KG1 (cell line): ENCODE results near the gene NPAS2.

Experiments used
- DNase-seq: peaks from one replicate; lab custom pipeline; 2025; lab: John Stamatoyannopoulos, UW

NPAS2 gene

DNA sequence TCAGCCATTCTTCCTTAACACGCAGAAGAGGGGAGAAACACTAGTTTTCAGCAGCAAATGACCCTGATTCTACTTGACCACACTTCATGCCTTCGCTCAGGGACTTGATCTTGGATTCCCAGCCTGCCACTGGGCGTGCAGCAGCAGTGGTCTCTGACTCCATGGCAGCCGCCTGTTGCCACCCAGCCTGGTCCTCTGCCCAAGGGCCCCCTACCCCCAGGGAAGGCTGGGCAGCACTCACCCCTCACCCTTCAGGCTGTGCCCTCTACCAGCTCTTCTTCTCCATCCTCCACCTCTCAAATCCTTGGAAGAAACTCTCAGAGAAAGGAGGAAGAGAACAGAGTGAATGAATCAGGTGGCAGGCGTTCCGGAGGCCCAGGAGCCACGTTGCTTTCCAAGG lies 150.1 kb downstream of the NPAS2 start:
- no peak for DNase-seq

DNA sequence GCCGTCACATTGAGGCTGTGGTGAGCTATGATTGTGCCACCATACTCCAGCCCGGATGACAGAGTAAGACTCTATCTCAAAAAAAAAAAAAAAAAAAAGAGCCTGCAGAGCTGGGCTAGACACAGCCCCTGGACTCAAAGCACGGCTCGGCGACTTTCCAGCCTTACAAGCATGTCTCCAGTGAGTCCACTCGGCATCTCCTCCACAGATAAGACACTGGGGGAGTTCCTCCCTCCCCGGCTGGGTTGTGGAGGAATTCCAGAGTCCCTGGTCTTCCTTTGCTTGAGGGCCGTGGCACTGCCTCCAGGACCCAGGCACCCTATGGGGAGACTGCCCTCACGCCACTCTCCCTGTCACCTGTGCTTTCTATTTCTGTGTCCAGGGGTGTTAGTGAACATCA lies 151.3 kb downstream of the NPAS2 start:
- DNase-seq: no peak

DNA sequence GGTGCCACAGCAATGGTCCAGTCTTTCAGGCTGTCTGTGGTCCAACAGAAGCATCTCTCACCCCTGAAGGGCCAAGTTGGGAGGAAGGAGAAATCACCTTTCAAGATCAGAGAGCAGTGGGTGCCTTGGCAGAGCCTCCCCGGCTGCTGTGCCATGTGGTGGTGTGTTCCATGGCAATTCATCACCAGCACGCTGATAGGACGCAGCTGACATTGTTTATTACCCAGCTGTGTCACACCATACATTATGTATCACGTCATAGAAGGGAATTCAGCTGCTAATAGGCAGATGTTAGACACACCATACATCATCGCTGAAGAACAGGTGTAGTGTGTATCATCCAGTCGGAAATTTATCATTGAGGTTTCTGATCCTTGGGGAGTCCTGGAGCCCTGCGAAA lies 152.5 kb downstream of the NPAS2 start:
- no peak for DNase-seq

DNA sequence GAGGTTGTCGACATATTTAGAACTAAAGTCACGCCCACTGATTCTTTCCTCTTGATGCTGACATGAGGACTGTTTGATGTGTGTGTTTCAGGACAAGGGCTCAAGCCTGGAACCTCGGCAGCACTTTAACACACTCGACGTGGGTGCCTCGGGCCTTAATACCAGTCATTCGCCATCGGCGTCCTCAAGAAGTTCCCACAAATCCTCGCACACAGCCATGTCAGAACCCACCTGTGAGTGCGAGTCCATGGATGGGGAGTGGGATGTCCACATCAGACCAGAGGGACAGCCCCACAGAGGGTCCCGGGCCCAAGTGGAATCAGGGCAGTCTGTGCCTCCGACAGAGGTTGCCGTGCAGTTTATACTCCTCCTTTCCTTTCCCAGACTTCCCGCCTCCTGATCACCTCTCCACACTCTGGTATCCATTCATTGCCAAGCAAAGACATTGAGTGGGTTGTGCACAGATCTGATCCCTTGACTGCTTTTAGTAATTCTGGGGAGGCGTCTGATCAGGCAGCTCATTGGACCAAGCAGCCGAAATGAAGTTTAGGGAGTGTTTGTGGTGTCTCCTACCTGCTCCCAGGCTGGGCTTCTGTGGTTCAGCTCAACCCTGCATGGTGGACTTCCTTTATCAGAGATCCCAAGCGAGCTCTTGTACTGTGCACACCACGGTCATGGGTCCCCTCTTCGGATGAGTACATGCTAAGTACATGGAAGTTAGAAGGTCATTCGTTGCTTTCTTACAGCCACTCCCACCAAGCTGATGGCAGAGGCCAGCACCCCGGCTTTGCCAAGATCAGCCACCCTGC lies 155.0 kb downstream of the NPAS2 start:
- no peak for DNase-seq

DNA sequence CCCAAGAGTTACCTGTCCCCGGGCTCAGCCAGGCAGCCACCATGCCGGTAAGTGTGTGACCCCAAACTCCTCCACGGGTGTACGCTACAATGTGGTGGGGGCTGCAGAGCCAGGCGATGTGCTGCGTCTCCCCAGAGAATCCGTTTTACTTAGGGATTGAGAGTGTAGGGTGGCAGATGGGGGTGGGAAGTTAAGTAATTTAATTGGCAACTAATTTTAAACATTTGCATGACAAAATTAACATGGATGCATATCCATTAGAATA lies 155.5 kb downstream of the NPAS2 start:
- DNase-seq: no peak

DNA sequence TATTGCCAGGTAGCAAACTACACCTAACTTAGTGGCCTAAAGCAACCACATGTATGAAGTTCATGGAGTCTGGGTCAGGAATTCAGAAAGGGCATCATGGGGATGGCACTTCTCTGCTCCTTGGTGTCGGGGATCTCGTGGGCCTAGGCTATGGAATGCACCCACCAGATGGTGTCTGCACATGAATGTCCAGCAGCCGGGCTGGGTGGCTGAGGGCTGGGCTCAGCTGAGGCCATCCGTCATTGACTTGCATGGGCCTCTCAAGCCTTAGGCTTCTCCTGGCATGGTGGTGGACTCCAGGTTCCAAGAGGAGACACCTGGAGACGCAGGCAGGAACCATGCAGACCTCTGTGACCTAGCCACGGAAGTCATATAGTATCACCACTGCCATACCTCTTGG lies 156.1 kb downstream of the NPAS2 start:
- DNase-seq: no peak

DNA sequence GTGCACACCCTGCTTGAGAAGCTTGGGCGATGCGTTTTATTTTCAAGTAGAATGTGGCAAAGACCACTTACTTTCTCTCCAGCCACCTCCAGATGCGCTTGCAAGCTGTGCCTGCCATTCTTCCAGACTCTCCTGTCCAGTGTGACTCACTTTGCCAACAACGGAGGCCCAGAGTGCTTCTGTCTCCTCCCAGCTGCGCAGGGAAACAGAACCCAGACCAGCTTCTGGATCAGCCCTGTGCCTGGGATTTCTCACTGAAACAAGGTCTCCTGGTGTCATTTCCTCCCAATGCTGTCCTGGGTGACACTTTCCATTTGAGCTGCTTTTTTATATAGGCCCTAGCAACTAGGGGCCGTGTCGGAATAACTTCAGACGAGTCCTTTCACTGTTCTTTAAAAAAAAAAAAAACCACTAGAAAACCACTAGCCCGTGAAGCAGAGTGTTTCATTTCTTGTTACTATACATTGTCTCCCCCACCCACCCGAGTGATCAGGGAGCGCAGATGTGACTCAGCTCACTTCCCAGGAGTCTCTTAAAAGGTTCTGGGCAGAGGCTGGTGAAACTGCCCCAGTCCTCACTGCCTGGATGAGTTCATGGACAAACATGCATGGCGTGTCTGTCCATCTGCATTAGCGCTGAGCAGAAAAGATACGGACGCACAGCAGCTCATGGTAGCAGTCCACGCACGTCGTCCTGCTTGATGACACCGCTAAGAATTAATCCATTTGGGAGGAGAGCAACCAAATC lies 156.9 kb downstream of the NPAS2 start:
- DNase-seq: no peak

DNA sequence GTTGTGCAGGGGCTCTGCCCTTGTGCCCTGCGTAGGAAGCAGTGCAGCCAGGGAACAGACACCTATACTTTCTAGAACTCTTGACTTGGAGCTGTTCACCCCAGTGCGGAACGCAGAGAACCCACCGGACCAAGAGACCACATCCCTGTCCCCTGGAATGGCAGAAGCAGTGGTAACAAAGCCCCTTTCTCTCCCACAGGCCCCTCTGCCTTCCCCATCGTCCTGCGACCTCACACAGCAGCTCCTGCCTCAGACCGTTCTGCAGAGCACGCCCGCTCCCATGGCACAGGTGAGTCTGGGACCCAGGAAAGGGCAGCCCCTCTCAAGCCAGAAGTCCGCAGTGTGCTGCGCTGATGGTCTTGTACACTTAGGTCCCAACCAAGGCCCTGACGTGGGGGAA lies 157.6 kb downstream of the NPAS2 start:
- DNase-seq: no peak

DNA sequence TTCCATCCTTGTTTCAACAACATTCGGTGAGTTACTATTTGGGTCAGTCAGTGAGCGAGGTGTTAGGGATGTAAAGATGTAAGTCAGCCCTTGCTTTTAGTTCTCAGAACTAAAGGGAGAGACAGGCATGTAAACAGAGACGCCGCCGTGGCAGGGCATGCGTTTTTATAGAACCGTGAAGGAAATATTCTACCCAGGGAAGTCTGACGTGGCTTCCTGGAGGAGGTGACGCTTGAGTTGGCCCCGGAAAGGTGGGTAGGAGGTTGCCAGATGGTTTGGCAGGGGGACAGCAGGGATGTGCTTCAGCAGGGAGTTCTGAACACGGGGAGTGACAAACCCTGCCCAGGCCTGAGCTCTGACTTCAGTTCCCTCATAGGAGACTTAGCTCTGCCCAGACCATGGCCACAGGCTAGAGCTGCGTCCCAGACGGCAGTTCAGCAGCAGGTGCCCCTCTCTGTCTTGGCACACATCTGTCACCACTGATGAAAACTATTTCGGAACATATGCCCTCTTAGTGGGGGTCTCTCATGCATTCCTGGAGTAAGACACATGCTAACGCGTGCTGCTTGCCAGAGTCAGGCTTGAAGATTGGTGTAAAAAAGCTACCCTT lies 158.7 kb downstream of the NPAS2 start:
- no peak for DNase-seq

DNA sequence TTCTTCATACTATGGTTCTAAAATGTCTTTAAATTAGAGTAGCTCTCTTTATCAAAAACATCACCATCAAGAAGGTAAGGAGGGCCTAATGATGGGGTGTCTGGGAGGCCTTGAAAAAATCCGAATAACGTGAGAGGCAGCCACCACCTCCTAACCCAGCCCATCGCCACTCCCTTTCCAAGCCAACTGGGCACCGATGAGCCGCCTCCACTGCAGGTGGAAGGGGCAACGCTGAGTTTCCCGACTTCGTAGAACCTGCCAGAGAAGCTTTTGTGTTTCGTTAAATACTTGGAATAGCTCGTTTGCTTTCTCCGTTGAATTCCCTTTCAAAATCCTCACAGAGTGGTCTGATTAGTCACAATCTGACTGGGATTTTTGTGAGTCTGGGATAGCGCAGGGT lies 160.1 kb downstream of the NPAS2 start:
- no peak for DNase-seq

DNA sequence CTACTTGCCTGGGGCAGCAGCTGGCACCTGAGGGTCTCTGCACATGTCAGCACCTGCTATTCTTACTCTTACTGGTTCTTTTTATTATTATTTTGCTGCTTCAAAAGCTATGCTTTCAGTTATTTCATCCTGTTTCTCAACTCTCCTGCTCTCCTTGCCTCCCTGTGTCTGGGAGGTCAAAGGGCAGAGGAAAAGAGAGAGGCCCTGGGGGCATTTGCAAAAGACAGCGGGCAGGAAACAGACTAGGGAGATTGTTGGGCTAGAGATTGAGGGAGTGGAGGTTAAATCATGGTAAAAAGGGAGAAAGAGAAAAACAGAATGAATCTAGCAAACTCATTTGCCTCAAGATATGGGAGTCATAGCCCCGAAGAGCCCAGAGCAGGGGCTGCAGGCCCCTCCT lies 161.1 kb downstream of the NPAS2 start:
- no peak for DNase-seq

DNA sequence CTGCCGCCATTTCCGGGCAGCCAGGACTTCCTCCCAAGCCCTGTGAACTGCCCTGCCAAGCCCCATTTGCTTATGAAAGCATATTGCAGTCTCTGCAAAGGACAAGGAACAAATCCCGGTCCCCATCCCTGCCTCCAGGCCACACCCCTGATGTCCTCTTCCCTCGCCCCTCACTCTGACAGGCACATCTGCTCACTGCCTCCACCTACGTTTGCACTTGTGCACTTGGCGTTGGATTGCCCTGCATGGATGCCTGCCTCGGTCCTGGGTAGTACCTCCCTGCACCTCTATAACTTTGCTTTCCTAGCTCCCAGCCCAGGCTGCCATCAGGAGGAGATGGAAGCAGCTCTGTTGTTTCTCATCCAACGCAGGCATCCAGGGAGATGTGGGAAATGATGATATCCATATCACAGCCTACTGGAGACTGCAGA lies 162.5 kb downstream of the NPAS2 start:
- no peak for DNase-seq

DNA sequence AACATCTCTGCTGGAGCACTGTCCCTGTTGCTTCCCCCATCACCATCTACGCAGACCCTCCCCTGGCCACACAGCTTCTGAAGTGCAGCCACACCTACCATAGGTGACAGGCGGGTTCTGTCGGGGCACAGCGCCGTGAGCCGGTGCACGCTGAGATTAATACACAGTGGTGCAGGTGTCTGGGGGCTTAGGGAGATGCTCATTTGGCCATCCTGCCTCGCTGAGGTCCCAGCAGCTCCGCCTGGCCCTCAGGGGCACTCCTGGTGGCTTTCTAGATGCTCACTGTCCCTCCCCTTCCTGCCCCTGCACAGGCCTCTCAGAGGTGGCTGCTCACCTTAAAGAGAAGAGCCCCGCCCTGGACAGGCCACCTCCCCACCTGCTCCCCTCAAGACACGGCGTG lies 163.3 kb downstream of the NPAS2 start:
- no peak for DNase-seq

DNA sequence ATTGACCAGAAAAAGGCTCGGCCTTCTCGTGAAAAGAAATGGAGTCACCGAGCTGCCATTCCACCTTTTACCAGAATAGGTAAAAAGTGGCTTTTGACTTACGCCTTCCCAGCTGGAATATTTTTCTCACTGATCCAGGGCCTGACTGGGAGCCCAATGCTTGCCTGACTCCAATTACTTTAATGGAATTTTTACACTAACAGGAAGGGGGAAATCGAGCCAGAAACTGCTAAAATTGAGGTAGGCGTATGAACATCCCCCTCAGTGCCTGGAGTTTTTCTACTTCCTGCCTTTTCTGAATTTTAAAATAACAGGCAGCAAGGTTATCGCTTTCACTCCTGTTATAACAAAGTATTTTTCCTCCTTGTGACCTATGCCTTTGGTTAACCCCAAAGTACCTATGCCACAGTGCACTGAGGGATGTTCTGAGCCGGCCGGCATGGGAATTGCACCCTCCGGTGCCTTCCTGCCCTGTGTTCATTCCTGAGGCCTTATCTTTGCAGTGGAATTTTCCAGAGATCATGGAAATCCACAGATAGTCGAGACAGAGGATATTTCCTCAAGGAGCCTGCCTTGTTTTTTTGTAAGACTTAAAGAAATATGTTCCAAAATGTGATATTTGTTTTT lies 163.9 kb downstream of the NPAS2 start:
- no peak for DNase-seq

DNA sequence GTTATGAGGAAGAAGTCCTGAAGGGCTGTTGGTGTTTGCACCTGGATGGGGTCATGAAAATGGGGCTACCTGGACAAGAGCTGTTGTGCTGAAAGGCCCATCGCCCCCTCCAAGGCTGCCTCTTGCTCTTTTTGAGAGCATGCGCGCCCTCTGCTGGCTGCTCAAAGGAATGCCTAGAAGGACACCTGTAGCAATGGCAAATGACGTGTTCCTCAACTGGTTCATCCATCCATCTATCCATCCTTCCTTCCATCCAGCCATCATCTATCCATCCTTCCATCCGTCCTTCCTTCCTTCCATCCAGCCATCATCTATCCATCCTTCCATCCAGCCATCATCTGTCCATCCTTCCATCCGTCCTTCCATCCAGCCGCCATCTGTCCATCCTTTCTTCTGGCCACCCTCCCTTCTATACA lies 165.0 kb downstream of the NPAS2 start:
- peak; percentile 55 for DNase-seq

DNA sequence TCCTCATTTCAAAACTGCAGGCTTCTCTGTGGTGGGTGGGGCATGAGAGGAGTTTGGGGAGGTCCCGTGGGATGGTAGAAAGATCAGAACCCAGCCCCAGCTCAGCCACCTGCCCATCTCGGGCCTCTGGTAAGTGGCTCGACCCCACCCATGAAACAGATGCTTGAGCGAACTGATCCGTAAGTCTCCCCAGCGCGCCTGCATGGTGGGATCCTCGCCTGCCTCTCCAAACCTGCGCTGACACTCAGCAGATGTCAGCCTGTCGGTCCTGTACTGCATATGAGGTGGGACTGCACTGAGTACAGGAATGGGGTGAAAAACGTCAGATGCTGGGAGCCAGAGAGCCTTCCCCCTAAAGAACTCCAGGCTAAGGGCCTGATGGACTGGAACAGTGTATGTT lies 166.2 kb downstream of the NPAS2 start:
- DNase-seq: no peak

DNA sequence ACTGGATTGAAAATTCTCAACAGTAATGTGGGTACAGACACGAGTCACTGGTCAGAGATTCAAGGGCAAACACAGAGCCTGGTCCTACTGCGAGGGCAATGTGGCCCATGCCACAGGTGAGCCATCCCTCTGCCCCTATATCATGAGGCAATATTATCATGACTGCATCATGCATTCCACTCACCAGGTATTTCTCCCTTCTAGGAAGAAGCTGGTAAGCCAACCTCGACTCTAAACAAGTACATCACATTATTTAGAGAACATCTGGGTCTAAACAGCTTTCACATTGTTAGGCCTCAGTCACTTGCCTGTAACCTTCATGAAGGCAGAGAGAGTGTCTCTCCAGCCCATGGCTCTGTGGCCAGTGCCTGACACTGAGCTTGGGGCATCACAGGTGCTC lies 167.6 kb downstream of the NPAS2 start:
- no peak for DNase-seq

DNA sequence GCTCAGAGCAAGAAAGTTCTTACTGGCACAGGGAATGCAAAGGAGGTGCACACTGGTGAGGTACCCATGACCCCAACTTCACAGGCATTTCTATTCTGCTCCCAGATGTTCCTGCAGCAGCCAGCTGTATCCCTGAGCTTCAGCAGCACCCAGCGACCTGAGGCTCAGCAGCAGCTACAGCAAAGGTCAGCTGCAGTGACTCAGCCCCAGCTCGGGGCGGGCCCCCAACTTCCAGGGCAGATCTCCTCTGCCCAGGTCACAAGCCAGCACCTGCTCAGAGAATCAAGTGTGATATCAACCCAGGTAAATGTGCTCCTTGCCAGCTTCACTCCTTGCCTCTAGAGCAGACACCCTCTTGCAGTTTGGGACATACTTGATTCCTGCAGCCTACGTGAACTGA lies 168.0 kb downstream of the NPAS2 start:
- no peak for DNase-seq

DNA sequence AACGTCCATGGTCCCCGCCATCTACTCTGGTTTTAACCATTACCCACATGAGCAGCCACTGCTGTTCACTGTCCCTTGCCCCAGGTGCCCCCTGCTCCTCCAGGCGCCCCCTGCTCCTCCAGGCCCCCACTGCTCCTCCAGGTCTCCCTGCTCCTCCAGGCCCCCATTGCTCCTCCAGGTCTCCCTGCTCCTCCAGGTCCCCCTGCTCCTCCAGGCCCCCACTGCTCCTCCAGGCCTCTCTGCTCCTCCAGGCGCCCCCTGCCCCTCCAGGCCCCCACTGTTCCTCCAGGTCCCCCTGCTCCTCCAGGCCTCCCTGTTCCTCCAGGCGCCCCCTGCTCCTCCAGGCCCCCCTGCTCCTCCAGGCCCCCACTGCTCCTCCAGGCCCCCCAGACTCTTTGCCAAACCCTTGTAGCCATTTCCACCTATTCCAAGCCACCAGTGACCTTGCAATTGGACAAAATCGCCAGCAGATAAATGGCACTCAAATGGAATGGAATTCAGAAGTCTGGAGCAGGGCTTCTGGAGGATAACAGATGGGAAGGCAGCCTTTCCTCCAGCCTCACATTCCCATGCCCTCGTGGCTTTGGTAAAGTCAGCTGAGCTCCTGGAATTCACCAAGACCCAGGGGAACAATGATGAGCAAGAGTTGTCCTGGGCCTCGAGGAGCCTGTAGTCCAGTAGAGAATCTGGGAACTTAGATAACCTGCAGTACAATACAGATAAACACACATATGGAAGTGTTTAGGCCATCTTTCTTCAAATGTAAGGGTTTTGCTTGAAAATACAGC lies 168.9 kb downstream of the NPAS2 start:
- DNase-seq: no peak

DNA sequence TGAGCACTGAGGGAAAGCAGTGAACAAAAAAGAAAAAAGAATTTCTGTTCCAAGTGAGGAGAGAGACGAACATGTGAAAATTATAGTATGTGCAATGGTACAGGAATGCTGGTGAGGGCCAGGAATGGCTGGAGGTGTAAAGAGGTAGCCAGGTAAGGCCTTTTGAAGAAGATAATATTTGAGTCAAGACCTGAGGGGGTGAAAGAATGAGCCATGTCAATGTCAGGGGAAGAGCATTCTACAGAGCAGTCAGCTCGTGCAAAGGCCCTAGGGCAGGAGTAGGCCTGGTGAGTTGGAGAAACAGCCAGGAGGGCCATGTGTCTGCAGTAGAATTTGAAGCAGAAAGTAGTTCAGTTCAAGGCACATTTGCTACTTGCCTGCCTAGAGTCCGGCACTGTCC lies 169.7 kb downstream of the NPAS2 start:
- DNase-seq: no peak

DNA sequence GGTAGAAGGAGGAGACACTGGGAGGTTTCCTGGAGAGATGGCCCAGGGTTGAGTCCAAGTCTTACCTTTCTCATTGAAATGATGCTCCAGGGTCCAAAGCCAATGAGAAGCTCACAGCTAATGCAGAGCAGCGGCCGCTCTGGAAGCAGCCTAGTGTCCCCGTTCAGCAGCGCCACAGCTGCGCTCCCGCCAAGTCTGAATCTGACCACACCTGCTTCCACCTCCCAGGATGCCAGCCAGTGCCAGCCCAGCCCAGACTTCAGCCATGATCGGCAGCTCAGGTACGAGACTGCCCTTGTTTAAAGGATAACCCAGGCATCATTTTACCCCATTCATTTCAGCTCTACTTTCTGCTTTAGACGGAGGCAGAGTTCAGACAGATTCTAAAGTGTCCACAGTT lies 170.2 kb downstream of the NPAS2 start:
- DNase-seq: no peak
